HepG2 (cell line): ENCODE data around the gene GNG2. TPM values are rescaled to one million over a fixed set of nuclear protein-coding genes. Genes with fewer than 3 reads are reported as not detected.

Experiments
- KAT2B ChIP-seq: fragments of 150-350 bp; IDR thresholded peaks from 2 replicates; pipeline ENCODE4 v1.6.1; 2014; ENCODE audit warnings: low read depth, low read length, borderline replicate concordance
- MBNL3 ChIP-seq: fragments of 250-450 bp; sonication (Bioruptor Pico); conservative IDR thresholded peaks from 2 replicates; pipeline ENCODE4 v1.8.0; 2022; ENCODE audit warnings: mild to moderate bottlenecking, inconsistent platforms
- SOX13 ChIP-seq, 3 experiments: fragments of 450-650 bp in 1 of 3; sonication (generic) in 1 of 3; formaldehyde crosslinking in 1 of 3; IDR thresholded peaks in 2 of 3; conservative IDR thresholded peaks in 1 of 3; 2 replicates each; pipeline versions ENCODE4 v1.5.0 to v1.6.1; 2016 to 2020; ENCODE audit warnings: antibody characterized with exemption in 1 of 3, mild to moderate bottlenecking in 1 of 3, missing compliant biosample characterization in 1 of 3, missing genetic modification reagents in 1 of 3, moderate library complexity in 1 of 3
- ZNF605 ChIP-seq: sonication (generic); formaldehyde crosslinking; IDR thresholded peaks from 2 replicates; pipeline ENCODE4 v1.8.0; 2022; ENCODE audit warnings: mild to moderate bottlenecking, missing genetic modification reagents
- polyA plus RNA-seq, 8 experiments: library from polyadenylated mRNA; depleted of rRNA in 3 of 8; stranded (reverse) in 7 of 8; unstranded in 1 of 8; fragments of >200 nt; fragmentation: Illumina TruSeq in 4 of 8; extraction: Trizol in 4 of 8; gene quantifications; 2 replicates each; pipeline versions ENCODE4 v1.2.1 to v1.2.3, GENCODE V29; 2011 to 2016; ENCODE audit warnings: low read depth in 4 of 8, missing spikeins in 1 of 8, mixed read lengths in 1 of 8; ENCODE audit not compliant: insufficient read depth in 1 of 8
- total RNA-seq, 5 experiments: library from RNA; depleted of rRNA; stranded (reverse); fragments of >200 nt; fragmentation: Illumina TruSeq; extraction: Trizol; gene quantifications; 2 replicates each; pipeline ENCODE4 v1.2.3, GENCODE V29; 2016; ENCODE audit warnings: low read depth in 1 of 5
- TF ChIP-seq, protein P1 (sequence below), 2 experiments: sonication (generic) in 1 of 2; formaldehyde crosslinking in 1 of 2; IDR thresholded peaks; 2 replicates each; pipeline versions ENCODE4 v1.6.1 to v1.9.0; 2014 to 2022; ENCODE audit warnings: antibody characterized with exemption in 1 of 2, borderline replicate concordance in 1 of 2, inconsistent platforms in 1 of 2, low read depth in 1 of 2, missing genetic modification reagents in 1 of 2
- TF ChIP-seq, protein P2 (sequence below): fragments of 450-650 bp; IDR thresholded peaks from 2 replicates; pipeline ENCODE4 v1.6.1; 2017
- TF ChIP-seq, protein P3 (sequence below): sonication (generic); formaldehyde crosslinking; IDR thresholded peaks from 2 replicates; pipeline ENCODE4 v1.4.0; 2020; ENCODE audit warnings: missing genetic modification reagents

GNG2 gene
- total and polyA plus RNA-seq, 2 of the 13 experiments (the other 11 are each of a cell fraction or from before 2014, with no cell fraction given) = not detected

- TF ChIP-seq, protein P1, sequence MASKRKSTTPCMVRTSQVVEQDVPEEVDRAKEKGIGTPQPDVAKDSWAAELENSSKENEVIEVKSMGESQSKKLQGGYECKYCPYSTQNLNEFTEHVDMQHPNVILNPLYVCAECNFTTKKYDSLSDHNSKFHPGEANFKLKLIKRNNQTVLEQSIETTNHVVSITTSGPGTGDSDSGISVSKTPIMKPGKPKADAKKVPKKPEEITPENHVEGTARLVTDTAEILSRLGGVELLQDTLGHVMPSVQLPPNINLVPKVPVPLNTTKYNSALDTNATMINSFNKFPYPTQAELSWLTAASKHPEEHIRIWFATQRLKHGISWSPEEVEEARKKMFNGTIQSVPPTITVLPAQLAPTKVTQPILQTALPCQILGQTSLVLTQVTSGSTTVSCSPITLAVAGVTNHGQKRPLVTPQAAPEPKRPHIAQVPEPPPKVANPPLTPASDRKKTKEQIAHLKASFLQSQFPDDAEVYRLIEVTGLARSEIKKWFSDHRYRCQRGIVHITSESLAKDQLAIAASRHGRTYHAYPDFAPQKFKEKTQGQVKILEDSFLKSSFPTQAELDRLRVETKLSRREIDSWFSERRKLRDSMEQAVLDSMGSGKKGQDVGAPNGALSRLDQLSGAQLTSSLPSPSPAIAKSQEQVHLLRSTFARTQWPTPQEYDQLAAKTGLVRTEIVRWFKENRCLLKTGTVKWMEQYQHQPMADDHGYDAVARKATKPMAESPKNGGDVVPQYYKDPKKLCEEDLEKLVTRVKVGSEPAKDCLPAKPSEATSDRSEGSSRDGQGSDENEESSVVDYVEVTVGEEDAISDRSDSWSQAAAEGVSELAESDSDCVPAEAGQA (IDR thresholded peaks at IDR 0.05; ENCODE audit: low read depth) = no peak
- TF ChIP-seq, protein P1 (CRISPR knock-in tag; IDR thresholded peaks at IDR 0.05; ENCODE audit: borderline replicate concordance) = no peak
- TF ChIP-seq ZNF605 (CRISPR knock-in tag) = no peak
- TF ChIP-seq, protein P2, sequence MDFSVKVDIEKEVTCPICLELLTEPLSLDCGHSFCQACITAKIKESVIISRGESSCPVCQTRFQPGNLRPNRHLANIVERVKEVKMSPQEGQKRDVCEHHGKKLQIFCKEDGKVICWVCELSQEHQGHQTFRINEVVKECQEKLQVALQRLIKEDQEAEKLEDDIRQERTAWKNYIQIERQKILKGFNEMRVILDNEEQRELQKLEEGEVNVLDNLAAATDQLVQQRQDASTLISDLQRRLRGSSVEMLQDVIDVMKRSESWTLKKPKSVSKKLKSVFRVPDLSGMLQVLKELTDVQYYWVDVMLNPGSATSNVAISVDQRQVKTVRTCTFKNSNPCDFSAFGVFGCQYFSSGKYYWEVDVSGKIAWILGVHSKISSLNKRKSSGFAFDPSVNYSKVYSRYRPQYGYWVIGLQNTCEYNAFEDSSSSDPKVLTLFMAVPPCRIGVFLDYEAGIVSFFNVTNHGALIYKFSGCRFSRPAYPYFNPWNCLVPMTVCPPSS = no peak
- no peak for TF ChIP-seq KAT2B
- no peak for TF ChIP-seq MBNL3 (CRISPR knock-in tag)
- TF ChIP-seq, protein P3, sequence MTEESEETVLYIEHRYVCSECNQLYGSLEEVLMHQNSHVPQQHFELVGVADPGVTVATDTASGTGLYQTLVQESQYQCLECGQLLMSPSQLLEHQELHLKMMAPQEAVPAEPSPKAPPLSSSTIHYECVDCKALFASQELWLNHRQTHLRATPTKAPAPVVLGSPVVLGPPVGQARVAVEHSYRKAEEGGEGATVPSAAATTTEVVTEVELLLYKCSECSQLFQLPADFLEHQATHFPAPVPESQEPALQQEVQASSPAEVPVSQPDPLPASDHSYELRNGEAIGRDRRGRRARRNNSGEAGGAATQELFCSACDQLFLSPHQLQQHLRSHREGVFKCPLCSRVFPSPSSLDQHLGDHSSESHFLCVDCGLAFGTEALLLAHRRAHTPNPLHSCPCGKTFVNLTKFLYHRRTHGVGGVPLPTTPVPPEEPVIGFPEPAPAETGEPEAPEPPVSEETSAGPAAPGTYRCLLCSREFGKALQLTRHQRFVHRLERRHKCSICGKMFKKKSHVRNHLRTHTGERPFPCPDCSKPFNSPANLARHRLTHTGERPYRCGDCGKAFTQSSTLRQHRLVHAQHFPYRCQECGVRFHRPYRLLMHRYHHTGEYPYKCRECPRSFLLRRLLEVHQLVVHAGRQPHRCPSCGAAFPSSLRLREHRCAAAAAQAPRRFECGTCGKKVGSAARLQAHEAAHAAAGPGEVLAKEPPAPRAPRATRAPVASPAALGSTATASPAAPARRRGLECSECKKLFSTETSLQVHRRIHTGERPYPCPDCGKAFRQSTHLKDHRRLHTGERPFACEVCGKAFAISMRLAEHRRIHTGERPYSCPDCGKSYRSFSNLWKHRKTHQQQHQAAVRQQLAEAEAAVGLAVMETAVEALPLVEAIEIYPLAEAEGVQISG (CRISPR knock-in tag) = no peak
- TF ChIP-seq SOX13 (IDR thresholded peaks at IDR 0.05) = no peak
- no peak for TF ChIP-seq SOX13 (CRISPR knock-in tag; conservative IDR thresholded peaks at IDR 0.05 in 1 of 2, IDR thresholded peaks at IDR 0.05 in 1 of 2)
Observed at GRCh38 chr14:51845811-51846210, 14.6 kb upstream of the GNG2 start (continued).
